T-helper 1 cell (primary cell): Measurements from ENCODE around the gene DCHS2.

Experiments used
- DNase-seq, 5 donors: peaks; one replicate each; pipeline ENCODE4 v3.0.0-alpha.2; 2012 to 2020

DCHS2 gene

GRCh38 chr4:154192585-154192984, 299.0 kb downstream of the DCHS2 start:
- no peak for DNase-seq

GRCh38 chr4:154189346-154189745, 302.3 kb downstream of the DCHS2 start:
- no peak for DNase-seq

GRCh38 chr4:154186888-154187287, 304.7 kb downstream of the DCHS2 start:
- no peak for DNase-seq

- DNase-seq, result no peak
These were observed 305.6 kb downstream of the DCHS2 start for GRCh38 chr4:154186035-154186434.

GRCh38 chr4:154184238-154184637, 307.4 kb downstream of the DCHS2 start:
- DNase-seq, result no peak

GRCh38 chr4:154183264-154183663, 308.3 kb downstream of the DCHS2 start:
- DNase-seq, result no peak
